Lower leg skin (tissue), 3 donors: Measurements from ENCODE around the gene RPS19.

Experiments used
- CTCF ChIP-seq, 3 donors: fragments of 450-650 bp; IDR thresholded peaks; one replicate each; pipeline ENCODE4 v1.5.1; 2016; ENCODE audit warnings: antibody characterized with exemption in 3 of 3, mild to moderate bottlenecking in 3 of 3, moderate library complexity in 2 of 3
- POLR2A ChIP-seq, 2 donors: fragments of 450-650 bp; IDR thresholded peaks; one replicate each; pipeline ENCODE4 v1.6.1; 2016 to 2017; ENCODE audit warnings: antibody characterized with exemption in 2 of 2, mild to moderate bottlenecking in 1 of 2, moderate library complexity in 1 of 2

GRCh38 chr19:41888926-41889325 lies 28.9 kb downstream of the RPS19 start:
- no peak for TF ChIP-seq CTCF (IDR thresholded peaks at IDR 0.05)
- TF ChIP-seq POLR2A (IDR thresholded peaks at IDR 0.05) = no peak
